Upper lobe of left lung (tissue), 4 donors: ENCODE measurements around the gene RGCC.
"Not testable (repeated sequence)": the region's sequence is repeated elsewhere in the genome, so short reads cannot be mapped to it uniquely, and the experiment has no call there.

Experiments
- POLR2A ChIP-seq, 4 donors: fragments of 450-650 bp; IDR thresholded peaks; one replicate each; pipeline ENCODE4 v1.5.1; 2016 to 2017; ENCODE audit warnings: antibody characterized with exemption in 4 of 4, mild to moderate bottlenecking in 2 of 4
- POLR2AphosphoS5 ChIP-seq, 2 donors: sonication (generic); formaldehyde crosslinking; IDR thresholded peaks; one replicate each; pipeline ENCODE4 v1.5.1; 2017; ENCODE audit warnings: antibody characterized with exemption in 2 of 2
- TF ChIP-seq, protein P1 (sequence below), 6 experiments: fragments of 450-650 bp in 4 of 6; fragments of 200-600 bp in 2 of 6; sonication (generic) in 2 of 6; IDR thresholded peaks; one replicate each; pipeline ENCODE4 v1.5.1; 2016 to 2019; ENCODE audit warnings: antibody characterized with exemption in 6 of 6

GRCh38 chr13:41434030-41434429, 23.3 kb upstream of the RGCC start:
- TF ChIP-seq, protein P1, sequence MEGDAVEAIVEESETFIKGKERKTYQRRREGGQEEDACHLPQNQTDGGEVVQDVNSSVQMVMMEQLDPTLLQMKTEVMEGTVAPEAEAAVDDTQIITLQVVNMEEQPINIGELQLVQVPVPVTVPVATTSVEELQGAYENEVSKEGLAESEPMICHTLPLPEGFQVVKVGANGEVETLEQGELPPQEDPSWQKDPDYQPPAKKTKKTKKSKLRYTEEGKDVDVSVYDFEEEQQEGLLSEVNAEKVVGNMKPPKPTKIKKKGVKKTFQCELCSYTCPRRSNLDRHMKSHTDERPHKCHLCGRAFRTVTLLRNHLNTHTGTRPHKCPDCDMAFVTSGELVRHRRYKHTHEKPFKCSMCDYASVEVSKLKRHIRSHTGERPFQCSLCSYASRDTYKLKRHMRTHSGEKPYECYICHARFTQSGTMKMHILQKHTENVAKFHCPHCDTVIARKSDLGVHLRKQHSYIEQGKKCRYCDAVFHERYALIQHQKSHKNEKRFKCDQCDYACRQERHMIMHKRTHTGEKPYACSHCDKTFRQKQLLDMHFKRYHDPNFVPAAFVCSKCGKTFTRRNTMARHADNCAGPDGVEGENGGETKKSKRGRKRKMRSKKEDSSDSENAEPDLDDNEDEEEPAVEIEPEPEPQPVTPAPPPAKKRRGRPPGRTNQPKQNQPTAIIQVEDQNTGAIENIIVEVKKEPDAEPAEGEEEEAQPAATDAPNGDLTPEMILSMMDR (IDR thresholded peaks at IDR 0.05) = not testable (repeated sequence)
- TF ChIP-seq POLR2A, POLR2AphosphoS5 (IDR thresholded peaks at IDR 0.05): not testable (repeated sequence)
